Loucy (cell line): ENCODE data around the gene RGS12.

Experiments
- H2AFZ ChIP-seq: fragments of 200-600 bp; sonication (generic); 2 replicates; pipeline ENCODE4 v1.6.0; 2016; ENCODE audit warnings: antibody characterized with exemption, mild to moderate bottlenecking, low read length, moderate library complexity
- H3F3A ChIP-seq: fragments of 200-600 bp; 2 replicates; pipeline ENCODE4 v1.6.0; 2016; ENCODE audit warnings: antibody characterized with exemption, low read depth, mild to moderate bottlenecking
- H3K27me3 ChIP-seq: fragments of 200-600 bp; sonication (generic); 2 replicates; pipeline ENCODE4 v1.6.1; 2014; ENCODE audit warnings: low read length, mild to moderate bottlenecking; ENCODE audit not compliant: insufficient read depth, poor library complexity, severe bottlenecking
- H3K36me3 ChIP-seq: fragments of 200-600 bp; sonication (generic); 2 replicates; pipeline ENCODE4 v1.6.1; 2016; ENCODE audit warnings: low read length; ENCODE audit not compliant: insufficient read depth
- H3K4me1 ChIP-seq: fragments of 200-600 bp; sonication (generic); 2 replicates; pipeline ENCODE4 v1.5.1; 2014; ENCODE audit warnings: low read length, mild to moderate bottlenecking; ENCODE audit not compliant: insufficient read depth, poor library complexity, severe bottlenecking
- H3K4me2 ChIP-seq: fragments of 200-600 bp; sonication (generic); 2 replicates; pipeline ENCODE4 v1.6.0; 2014; ENCODE audit warnings: antibody characterized with exemption, low read length, low read depth, mild to moderate bottlenecking; ENCODE audit not compliant: poor library complexity, severe bottlenecking
- H3K4me3 ChIP-seq: fragments of 200-600 bp; sonication (generic); 2 replicates; pipeline ENCODE4 v1.5.1; 2014; ENCODE audit warnings: low read length, mild to moderate bottlenecking, mixed read lengths; ENCODE audit not compliant: poor library complexity, severe bottlenecking
- H3K79me2 ChIP-seq: fragments of 200-600 bp; sonication (generic); 2 replicates; pipeline ENCODE4 v1.6.1; 2014; ENCODE audit warnings: low read length; ENCODE audit not compliant: insufficient read depth
- H3K9ac ChIP-seq: fragments of 200-600 bp; sonication (generic); 2 replicates; pipeline ENCODE4 v1.6.0; 2014; ENCODE audit warnings: mild to moderate bottlenecking, low read depth, low read length, moderate library complexity; ENCODE audit not compliant: poor library complexity, severe bottlenecking
- H3K9me2 ChIP-seq: fragments of 200-600 bp; sonication (generic); replicated peaks from 2 replicates; pipeline ENCODE4 v1.6.1; 2016; ENCODE audit warnings: low read depth, low read length, mixed read lengths
- H3K9me3 ChIP-seq: fragments of 200-600 bp; sonication (generic); 2 replicates; pipeline ENCODE4 v1.6.1; 2014; ENCODE audit warnings: mild to moderate bottlenecking, antibody characterized with exemption, low read length, low read depth; ENCODE audit not compliant: insufficient read depth
- H4K20me1 ChIP-seq: fragments of 200-600 bp; sonication (generic); 2 replicates; pipeline ENCODE4 v1.6.0; 2014; ENCODE audit warnings: antibody characterized with exemption, low read length, mild to moderate bottlenecking; ENCODE audit not compliant: insufficient read depth, poor library complexity, severe bottlenecking
- CTCF ChIP-seq: fragments of 200-600 bp; sonication (generic); conservative IDR thresholded peaks from 2 replicates; pipeline ENCODE4 v1.5.1; 2014; ENCODE audit warnings: mild to moderate bottlenecking, antibody characterized with exemption, low read length
- EZH2phosphoT487 ChIP-seq: fragments of 200-600 bp; IDR thresholded peaks from 2 replicates; pipeline ENCODE4 v1.6.1; 2018; ENCODE audit warnings: antibody characterized with exemption, mild to moderate bottlenecking, moderate library complexity, borderline replicate concordance

RGS12 gene

DNA sequence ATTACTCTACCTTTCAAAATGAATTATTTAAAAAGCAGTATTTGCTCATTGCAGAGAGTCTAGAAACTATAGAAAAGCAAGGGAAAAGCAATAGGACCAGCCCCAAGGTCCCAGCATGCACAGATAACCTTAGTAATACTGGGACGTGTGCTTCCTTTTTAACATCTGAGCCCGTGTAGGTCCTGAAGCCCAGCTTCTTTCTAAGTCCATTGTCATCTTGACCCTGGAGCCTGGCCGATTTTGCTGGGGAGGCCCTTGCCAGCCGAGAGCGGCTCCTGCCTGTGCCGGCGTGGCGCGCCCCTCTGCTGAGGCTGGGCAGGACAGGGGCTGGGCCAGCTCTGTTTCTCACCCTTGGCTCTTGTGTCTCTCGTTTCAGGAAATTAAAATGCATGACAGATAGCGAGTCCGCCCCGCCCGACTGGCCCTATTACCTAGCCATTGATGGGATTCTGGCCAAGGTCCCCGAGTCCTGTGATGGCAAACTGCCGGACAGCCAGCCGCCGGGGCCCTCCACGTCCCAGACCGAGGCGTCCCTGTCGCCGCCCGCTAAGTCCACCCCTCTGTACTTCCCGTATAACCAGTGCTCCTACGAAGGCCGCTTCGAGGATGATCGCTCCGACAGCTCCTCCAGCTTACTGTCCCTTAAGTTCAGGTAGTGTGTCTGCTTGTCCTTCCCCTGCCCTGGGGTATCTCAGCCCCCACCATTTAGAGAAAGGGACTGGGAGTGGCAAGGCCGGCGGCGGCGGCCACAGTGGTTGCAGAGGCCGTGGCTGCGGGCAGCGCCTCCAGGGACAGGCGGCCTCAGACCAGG, 39.8 kb upstream of the RGS12 start:
- no peak overlapping the region for H3K4me2 ChIP-seq
- no peaks in the 10 kb centered on the region for H4K20me1 ChIP-seq
- no peak overlapping the region for H2AFZ ChIP-seq
- H3K9me3 ChIP-seq, result no peaks in the 10 kb centered on the region
- no peaks in the 10 kb centered on the region for H3K27me3 ChIP-seq
- no peak overlapping the region for H3K9ac ChIP-seq
- TF ChIP-seq EZH2phosphoT487 (no peak), CTCF (no peak)
- H3K4me3 ChIP-seq, result no peak overlapping the region
- H3K36me3 ChIP-seq, result no peaks in the 10 kb centered on the region
- no peaks in the 10 kb centered on the region for H3K9me2 ChIP-seq
- H3F3A ChIP-seq, result no peaks in the 10 kb centered on the region
- H3K79me2 ChIP-seq, result no peaks in the 10 kb centered on the region
- H3K4me1 ChIP-seq, result peaks cover 9% of the 10 kb centered on the region

DNA sequence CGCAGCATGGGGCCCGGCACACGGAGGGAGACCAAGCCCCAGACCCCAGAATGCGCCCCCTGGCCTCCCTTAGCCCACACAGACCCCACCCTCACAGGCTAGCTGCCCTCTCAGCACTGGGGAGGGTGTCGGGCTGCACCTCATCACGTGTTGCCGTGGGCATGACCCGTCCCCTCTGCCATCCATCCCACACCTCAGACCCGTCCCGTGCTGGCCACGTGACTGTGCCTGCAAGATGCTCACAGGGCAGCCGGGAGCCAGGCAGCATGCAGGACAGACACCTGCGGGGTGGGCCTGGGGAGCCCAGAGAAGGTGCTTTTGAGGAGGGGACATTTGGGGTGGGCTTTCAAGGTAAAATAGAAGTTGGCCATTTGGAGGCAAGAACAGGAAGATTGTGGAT, 39.0 kb upstream of the RGS12 start:
- Histone ChIP-seq H3K27me3 (no peaks in the 10 kb centered on the region), H4K20me1 (no peaks in the 10 kb centered on the region), H3K4me1 (peaks cover 9% of the 10 kb centered on the region), H3K9ac (no peak overlapping the region), H3K4me3 (no peak overlapping the region), H3K36me3 (no peaks in the 10 kb centered on the region), H3K79me2 (no peaks in the 10 kb centered on the region), H3K9me2 (no peaks in the 10 kb centered on the region), H3K4me2 (no peak overlapping the region), H2AFZ (no peak overlapping the region), H3F3A (no peaks in the 10 kb centered on the region), H3K9me3 (no peaks in the 10 kb centered on the region)
- TF ChIP-seq EZH2phosphoT487, result no peak
- no peak for TF ChIP-seq CTCF

GRCh38 chr4:3254302-3255131, 38.3 kb upstream of the RGS12 start:
- TF ChIP-seq CTCF, result no peak
- TF ChIP-seq EZH2phosphoT487, result no peak
- Histone ChIP-seq H3K4me3 (no peak overlapping the region), H3K9me2 (no peaks in the 10 kb centered on the region), H3K79me2 (no peaks in the 10 kb centered on the region), H2AFZ (no peak overlapping the region), H3K9me3 (no peaks in the 10 kb centered on the region), H3K9ac (no peak overlapping the region), H3K36me3 (no peaks in the 10 kb centered on the region), H3K27me3 (no peaks in the 10 kb centered on the region), H3K4me1 (peaks cover 9% of the 10 kb centered on the region), H3K4me2 (no peak overlapping the region), H4K20me1 (no peaks in the 10 kb centered on the region), H3F3A (no peaks in the 10 kb centered on the region)
